ENCODE measurements around the gene MRFAP1. TPM values are rescaled to one million over a fixed set of nuclear protein-coding genes. Genes with fewer than 3 reads are reported as not detected.

The MRFAP1 gene
- polyA plus RNA-seq, 1 donor from 2014 or later, result 322 TPM

DNA sequence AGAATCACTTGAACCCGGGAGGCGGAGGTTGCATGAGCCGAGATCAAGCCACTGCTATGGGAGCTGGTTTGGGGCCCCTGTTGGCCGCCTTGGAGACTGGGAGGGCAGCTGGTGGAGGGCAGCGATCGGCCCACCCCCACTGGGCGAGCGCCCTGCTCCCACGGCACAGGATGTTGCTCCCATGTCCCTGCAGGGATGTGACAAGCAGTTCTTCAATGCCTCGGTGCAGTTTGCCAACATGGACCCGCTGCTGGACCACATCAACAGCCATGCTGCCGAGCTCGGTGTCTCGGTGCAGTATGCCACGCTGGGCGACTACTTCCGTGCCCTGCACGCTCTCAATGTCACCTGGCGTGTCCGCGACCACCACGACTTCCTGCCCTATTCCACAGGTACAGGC, 46.1 kb upstream of the MRFAP1 start:
- H3K4me2 ChIP-seq (ENCODE audit: low read length), result no peak overlapping the region
- H3K4me3 ChIP-seq (ENCODE audit: low read length), result no peak overlapping the region

DNA sequence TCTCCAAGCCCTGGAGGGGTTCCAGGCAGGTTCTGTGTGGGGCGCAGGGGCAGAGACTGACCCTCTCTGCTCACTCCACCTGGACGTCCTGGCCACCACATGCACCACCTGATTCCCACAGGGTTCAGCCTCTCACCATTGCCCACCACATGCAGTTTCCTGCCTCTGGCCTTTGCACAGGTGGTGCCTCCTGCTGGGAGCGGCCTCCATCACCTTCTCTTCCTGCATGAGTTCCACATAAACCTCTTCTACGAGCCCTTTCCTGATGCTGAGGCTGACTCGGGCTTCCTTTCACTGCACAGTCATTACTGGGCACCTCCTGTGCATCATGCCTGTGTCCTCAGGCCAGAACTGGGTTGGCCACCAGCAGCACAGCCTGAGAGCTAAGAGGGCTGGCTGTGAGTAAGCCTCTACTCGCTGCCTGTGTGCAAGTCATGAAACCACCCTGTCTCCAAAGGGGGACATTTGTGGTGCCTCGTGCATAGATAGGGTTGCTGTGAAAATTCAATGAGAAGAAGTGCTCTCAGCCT, 45.6 kb upstream of the MRFAP1 start:
- no peaks in the 10 kb centered on the region for H3K27me3 ChIP-seq (ENCODE audit: insufficient read depth, low read depth, low read length)
- no peak overlapping the region for H3K9ac ChIP-seq (ENCODE audit: low read length)
- H3K9me3 ChIP-seq (ENCODE audit: low read length), result no peaks in the 10 kb centered on the region
- no peak overlapping the region for H3K4me3 ChIP-seq (ENCODE audit: low read length)
- TF ChIP-seq TAF1 (IDR thresholded peaks at IDR 0.05; ENCODE audit: low read depth) (no peak), RAD21 (conservative IDR thresholded peaks at IDR 0.05) (no peak), POLR2AphosphoS5 (IDR thresholded peaks at IDR 0.05) (no peak), MXI1 (conservative IDR thresholded peaks at IDR 0.05; ENCODE audit: poor library complexity, severe bottlenecking) (no peak), EZH2 (IDR thresholded peaks at IDR 0.05; ENCODE audit: borderline replicate concordance, insufficient read depth, low read length, poor library complexity, severe bottlenecking) (no peak), EP300 (conservative IDR thresholded peaks at IDR 0.05; ENCODE audit: poor library complexity, severe bottlenecking) (no peak), SMC3 (conservative IDR thresholded peaks at IDR 0.05; ENCODE audit: poor library complexity) (no peak)
- TF ChIP-seq, protein P1, sequence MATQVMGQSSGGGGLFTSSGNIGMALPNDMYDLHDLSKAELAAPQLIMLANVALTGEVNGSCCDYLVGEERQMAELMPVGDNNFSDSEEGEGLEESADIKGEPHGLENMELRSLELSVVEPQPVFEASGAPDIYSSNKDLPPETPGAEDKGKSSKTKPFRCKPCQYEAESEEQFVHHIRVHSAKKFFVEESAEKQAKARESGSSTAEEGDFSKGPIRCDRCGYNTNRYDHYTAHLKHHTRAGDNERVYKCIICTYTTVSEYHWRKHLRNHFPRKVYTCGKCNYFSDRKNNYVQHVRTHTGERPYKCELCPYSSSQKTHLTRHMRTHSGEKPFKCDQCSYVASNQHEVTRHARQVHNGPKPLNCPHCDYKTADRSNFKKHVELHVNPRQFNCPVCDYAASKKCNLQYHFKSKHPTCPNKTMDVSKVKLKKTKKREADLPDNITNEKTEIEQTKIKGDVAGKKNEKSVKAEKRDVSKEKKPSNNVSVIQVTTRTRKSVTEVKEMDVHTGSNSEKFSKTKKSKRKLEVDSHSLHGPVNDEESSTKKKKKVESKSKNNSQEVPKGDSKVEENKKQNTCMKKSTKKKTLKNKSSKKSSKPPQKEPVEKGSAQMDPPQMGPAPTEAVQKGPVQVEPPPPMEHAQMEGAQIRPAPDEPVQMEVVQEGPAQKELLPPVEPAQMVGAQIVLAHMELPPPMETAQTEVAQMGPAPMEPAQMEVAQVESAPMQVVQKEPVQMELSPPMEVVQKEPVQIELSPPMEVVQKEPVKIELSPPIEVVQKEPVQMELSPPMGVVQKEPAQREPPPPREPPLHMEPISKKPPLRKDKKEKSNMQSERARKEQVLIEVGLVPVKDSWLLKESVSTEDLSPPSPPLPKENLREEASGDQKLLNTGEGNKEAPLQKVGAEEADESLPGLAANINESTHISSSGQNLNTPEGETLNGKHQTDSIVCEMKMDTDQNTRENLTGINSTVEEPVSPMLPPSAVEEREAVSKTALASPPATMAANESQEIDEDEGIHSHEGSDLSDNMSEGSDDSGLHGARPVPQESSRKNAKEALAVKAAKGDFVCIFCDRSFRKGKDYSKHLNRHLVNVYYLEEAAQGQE (IDR thresholded peaks at IDR 0.05; ENCODE audit: borderline replicate concordance), result no peak
- TF ChIP-seq, protein P2, sequence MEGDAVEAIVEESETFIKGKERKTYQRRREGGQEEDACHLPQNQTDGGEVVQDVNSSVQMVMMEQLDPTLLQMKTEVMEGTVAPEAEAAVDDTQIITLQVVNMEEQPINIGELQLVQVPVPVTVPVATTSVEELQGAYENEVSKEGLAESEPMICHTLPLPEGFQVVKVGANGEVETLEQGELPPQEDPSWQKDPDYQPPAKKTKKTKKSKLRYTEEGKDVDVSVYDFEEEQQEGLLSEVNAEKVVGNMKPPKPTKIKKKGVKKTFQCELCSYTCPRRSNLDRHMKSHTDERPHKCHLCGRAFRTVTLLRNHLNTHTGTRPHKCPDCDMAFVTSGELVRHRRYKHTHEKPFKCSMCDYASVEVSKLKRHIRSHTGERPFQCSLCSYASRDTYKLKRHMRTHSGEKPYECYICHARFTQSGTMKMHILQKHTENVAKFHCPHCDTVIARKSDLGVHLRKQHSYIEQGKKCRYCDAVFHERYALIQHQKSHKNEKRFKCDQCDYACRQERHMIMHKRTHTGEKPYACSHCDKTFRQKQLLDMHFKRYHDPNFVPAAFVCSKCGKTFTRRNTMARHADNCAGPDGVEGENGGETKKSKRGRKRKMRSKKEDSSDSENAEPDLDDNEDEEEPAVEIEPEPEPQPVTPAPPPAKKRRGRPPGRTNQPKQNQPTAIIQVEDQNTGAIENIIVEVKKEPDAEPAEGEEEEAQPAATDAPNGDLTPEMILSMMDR (IDR thresholded peaks at IDR 0.05; ENCODE audit: poor library complexity, severe bottlenecking), result no peak
- no peak overlapping the region for H3K4me2 ChIP-seq (ENCODE audit: low read length)
- no peaks in the 10 kb centered on the region for H4K20me1 ChIP-seq (ENCODE audit: insufficient read depth)
- no peaks in the 10 kb centered on the region for H3K9me2 ChIP-seq (ENCODE audit: insufficient read depth, low read length)
- H3K79me2 ChIP-seq (replicated peaks; ENCODE audit: insufficient read depth, low read length), result no peaks in the 10 kb centered on the region
- H2AFZ ChIP-seq (ENCODE audit: low read depth, low read length), result no peak overlapping the region
- H3K27ac ChIP-seq (ENCODE audit: low read length), result no peak overlapping the region
- no peaks in the 10 kb centered on the region for H3F3A ChIP-seq (ENCODE audit: insufficient read depth, low read length, poor library complexity, severe bottlenecking)
- H3K36me3 ChIP-seq (ENCODE audit: insufficient read depth, low read length), result no peaks in the 10 kb centered on the region

More for the DNA sequence above, 46.1 kb upstream of the MRFAP1 start:
- H3K9me3 ChIP-seq (ENCODE audit: low read length), result no peaks in the 10 kb centered on the region
- no peaks in the 10 kb centered on the region for H3K9me2 ChIP-seq (ENCODE audit: insufficient read depth, low read length)
- H4K20me1 ChIP-seq (ENCODE audit: insufficient read depth), result no peaks in the 10 kb centered on the region
- no peak for TF ChIP-seq POLR2AphosphoS5 (IDR thresholded peaks at IDR 0.05)
- TF ChIP-seq, protein P1 (IDR thresholded peaks at IDR 0.05; ENCODE audit: borderline replicate concordance), result no peak
- TF ChIP-seq MXI1 (conservative IDR thresholded peaks at IDR 0.05; ENCODE audit: poor library complexity, severe bottlenecking), result no peak
- no peaks in the 10 kb centered on the region for H3K27me3 ChIP-seq (ENCODE audit: insufficient read depth, low read depth, low read length)
- no peak overlapping the region for H3K9ac ChIP-seq (ENCODE audit: low read length)
- H2AFZ ChIP-seq (ENCODE audit: low read depth, low read length), result no peak overlapping the region
- no peaks in the 10 kb centered on the region for H3K36me3 ChIP-seq (ENCODE audit: insufficient read depth, low read length)
- no peaks in the 10 kb centered on the region for H3F3A ChIP-seq (ENCODE audit: insufficient read depth, low read length, poor library complexity, severe bottlenecking)
- no peak overlapping the region for H3K27ac ChIP-seq (ENCODE audit: low read length)
- H3K79me2 ChIP-seq (replicated peaks; ENCODE audit: insufficient read depth, low read length), result no peaks in the 10 kb centered on the region

Data from neural cell (in vitro differentiated cells).